ENCODE data around the gene GNA12. TPM values are rescaled to one million over a fixed set of nuclear protein-coding genes. Genes with fewer than 3 reads are reported as not detected.

Gene GNA12, protein sequence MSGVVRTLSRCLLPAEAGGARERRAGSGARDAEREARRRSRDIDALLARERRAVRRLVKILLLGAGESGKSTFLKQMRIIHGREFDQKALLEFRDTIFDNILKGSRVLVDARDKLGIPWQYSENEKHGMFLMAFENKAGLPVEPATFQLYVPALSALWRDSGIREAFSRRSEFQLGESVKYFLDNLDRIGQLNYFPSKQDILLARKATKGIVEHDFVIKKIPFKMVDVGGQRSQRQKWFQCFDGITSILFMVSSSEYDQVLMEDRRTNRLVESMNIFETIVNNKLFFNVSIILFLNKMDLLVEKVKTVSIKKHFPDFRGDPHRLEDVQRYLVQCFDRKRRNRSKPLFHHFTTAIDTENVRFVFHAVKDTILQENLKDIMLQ
- total RNA-seq (10 to 100 TPM; 31.7 to 64.2 (median 39.6) TPM), polyA plus RNA-seq (10 to 100 TPM; 12.3 to 25.2 (median 12.8) TPM)
- long read RNA-seq, donor 1, full-length matches to known transcripts: 10 of 10 reads
- long read RNA-seq, donor 1, partial matches to known transcripts: 0 of 10 reads
- long read RNA-seq, donor 1, other reads (novel, unspliced or antisense): 0 of 10 reads
- long read RNA-seq, donor 2, full-length matches to known transcripts: 8 of 8 reads
- long read RNA-seq, donor 2, partial matches to known transcripts: 0 of 8 reads
- long read RNA-seq, donor 2, other reads (novel, unspliced or antisense): 0 of 8 reads

DNA sequence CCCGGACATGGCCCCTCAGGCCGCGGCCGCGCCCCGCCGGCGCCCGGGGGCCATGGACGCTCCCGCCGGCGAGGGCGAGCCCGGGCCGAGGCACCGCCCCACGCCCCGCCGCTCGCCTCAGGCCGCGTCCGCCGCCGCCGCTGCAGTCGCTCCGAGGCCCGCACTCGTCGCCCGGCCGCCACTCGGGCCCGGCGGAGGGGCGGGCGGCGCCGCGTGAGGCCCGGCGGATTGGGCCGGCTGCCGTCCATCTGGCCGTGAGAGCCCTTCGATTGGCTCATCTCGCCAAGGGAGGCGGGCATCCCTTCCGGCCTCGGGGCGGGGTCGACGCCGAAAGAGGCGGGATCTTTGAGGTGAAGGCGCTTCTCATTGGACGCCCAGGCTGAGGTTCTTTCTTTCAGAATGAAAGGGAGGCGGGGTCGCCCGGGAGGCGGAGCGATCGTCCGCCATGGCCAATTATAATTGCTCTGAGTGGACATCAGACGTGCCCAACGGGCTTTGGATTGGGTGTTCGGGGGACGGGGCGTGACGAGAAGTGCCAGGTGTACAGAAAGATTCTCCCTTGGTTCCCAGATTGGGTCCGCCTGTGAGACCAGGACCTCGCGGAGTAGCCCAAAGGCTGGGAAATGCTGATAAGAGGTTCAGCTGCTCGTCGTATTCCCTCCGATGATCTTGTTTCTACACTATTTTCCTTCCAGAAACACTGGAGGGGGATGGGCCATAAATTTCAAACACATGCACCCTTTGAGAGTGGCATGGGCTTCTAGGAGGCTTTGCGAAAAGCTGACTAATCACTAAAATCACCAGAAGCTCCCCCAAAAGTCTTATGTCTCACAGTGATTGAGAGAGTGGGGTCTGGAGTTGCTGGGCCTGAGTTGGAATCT is at the start of gene GNA12:
GNA12 (minus strand) TSS at position 156 of the 881 bp plus-strand sequence; CDS start at position 9, 147 bp downstream.
- H3K4me3 ChIP-seq: peak within 1 kb of the TSS; percentile 49 to 85 (median 62)
- H3K27ac ChIP-seq: peak within 1 kb of the TSS in 6 of 8 donors; percentile 64 to 89 (median 76)
- H3K36me3 ChIP-seq: peaks cover 0 to 15% (median 0%) of the 10 kb centered on the region in 6 donors
- intact Hi-C loops (cut with DNase I; ENCODE audit: low total_unique reads): no loop called here
- 1 to 4% (median 2%) methylated on average over 20 to 79 of the region's 79 CpGs for WGBS, 5 donors
- TF ChIP-seq POLR2A (IDR thresholded peaks at IDR 0.05) (peak in 1 of 3 donors; percentile 6), POLR2AphosphoS5 (IDR thresholded peaks at IDR 0.05) (peak; percentile 68 to 81 (median 75))
- TF ChIP-seq, protein P1, sequence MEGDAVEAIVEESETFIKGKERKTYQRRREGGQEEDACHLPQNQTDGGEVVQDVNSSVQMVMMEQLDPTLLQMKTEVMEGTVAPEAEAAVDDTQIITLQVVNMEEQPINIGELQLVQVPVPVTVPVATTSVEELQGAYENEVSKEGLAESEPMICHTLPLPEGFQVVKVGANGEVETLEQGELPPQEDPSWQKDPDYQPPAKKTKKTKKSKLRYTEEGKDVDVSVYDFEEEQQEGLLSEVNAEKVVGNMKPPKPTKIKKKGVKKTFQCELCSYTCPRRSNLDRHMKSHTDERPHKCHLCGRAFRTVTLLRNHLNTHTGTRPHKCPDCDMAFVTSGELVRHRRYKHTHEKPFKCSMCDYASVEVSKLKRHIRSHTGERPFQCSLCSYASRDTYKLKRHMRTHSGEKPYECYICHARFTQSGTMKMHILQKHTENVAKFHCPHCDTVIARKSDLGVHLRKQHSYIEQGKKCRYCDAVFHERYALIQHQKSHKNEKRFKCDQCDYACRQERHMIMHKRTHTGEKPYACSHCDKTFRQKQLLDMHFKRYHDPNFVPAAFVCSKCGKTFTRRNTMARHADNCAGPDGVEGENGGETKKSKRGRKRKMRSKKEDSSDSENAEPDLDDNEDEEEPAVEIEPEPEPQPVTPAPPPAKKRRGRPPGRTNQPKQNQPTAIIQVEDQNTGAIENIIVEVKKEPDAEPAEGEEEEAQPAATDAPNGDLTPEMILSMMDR (IDR thresholded peaks at IDR 0.05 in 8 of 11, conservative IDR thresholded peaks at IDR 0.05 in 3 of 11): peak in 1 of 11 experiments; percentile 29
- H3K27me3 ChIP-seq (replicated peaks in 1 of 7): no peaks in the 10 kb centered on the region
- H3K4me1 ChIP-seq: peaks cover 15 to 52% (median 42%) of the 10 kb centered on the region in 6 donors
- no peaks in the 10 kb centered on the region for H3K9me3 ChIP-seq
- peak; percentile 98 for DNase-seq

DNA sequence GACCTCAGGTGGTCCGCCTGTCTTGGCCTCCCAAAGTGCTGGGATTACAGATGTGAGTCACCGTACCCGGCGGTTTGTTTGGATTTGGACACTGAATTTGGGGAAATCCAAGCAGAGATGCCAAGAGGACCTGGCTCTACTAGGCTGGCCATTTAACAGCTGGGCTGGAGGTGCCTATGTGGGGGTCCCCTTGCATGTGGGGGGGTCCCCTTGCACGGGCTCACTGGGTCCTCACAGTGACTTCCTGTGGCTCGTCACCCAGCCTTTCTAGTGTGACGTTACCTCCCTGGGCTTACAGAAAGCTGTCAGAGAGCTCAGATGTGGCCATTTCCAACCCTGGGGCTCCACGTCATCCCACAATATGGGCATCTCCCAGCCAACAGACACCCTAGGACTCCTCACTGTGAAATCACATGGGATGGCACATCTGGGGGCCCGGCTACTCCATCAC is 49.3 kb upstream of the GNA12 start:
- Histone ChIP-seq H3K4me3 (peak overlapping the region in 2 of 8 donors; percentile 27 to 61), H3K27ac (peak overlapping the region in 4 of 8 donors; percentile 48 to 71 (median 62)), H3K36me3 (no peaks in the 10 kb centered on the region), H3K9me3 (peaks cover 0 to 7% (median 4%) of the 10 kb centered on the region in 8 donors), H3K4me1 (peaks cover 0 to 33% (median 14%) of the 10 kb centered on the region in 6 donors), H3K27me3 (replicated peaks in 1 of 7) (peaks cover 0 to 4% (median 0%) of the 10 kb centered on the region in 7 donors)
- TF ChIP-seq POLR2A (IDR thresholded peaks at IDR 0.05): no peak
- no peak for TF ChIP-seq POLR2AphosphoS5 (IDR thresholded peaks at IDR 0.05)
- TF ChIP-seq, protein P1 (IDR thresholded peaks at IDR 0.05 in 8 of 11, conservative IDR thresholded peaks at IDR 0.05 in 3 of 11): no peak
- intact Hi-C loops (cut with DNase I; ENCODE audit: low total_unique reads): no loop called here
- no peak for DNase-seq
- 60 to 70% (median 62%) methylated on average over 9 of the region's 9 CpGs for WGBS, 5 donors

DNA sequence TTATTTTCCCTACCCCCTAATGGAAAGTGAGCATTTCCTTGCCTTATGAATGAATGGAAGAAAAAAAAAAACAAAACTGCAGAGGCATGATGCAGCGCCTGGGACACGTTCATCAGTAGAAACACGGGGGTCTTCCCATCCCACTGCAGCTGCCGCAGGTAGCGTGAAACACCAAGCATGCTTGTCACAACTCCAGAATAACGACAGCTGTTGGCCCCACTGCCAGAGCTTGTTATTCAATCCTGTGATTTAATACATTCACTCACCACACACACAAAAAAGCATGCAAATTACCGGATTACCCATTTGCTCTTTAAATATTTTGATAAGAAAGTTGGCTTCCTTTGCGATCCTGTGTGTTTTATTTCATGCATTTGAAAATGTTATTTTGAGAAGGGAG is 48.4 kb upstream of the GNA12 start:
- H3K9me3 ChIP-seq: no peaks in the 10 kb centered on the region
- DNase-seq: no peak
- H3K27ac ChIP-seq: no peak overlapping the region
- H3K4me3 ChIP-seq: no peak overlapping the region
- 57 to 76% (median 59%) methylated on average over 8 of the region's 8 CpGs for WGBS, 5 donors
- TF ChIP-seq, protein P1 (IDR thresholded peaks at IDR 0.05 in 8 of 11, conservative IDR thresholded peaks at IDR 0.05 in 3 of 11): no peak
- TF ChIP-seq POLR2A (IDR thresholded peaks at IDR 0.05) (no peak), POLR2AphosphoS5 (IDR thresholded peaks at IDR 0.05) (no peak)
- peaks cover 0 to 4% (median 0%) of the 10 kb centered on the region in 7 donors for H3K27me3 ChIP-seq (replicated peaks in 1 of 7)
- peaks cover 0 to 33% (median 14%) of the 10 kb centered on the region in 6 donors for H3K4me1 ChIP-seq
- H3K36me3 ChIP-seq: no peaks in the 10 kb centered on the region
- intact Hi-C loops (cut with DNase I; ENCODE audit: low total_unique reads): no loop called here

Measured in spleen (tissue), 13 donors.